HG02763 (cell line): ENCODE data around the gene NMRK1.
A peak's percentile ranks its signal among the peaks of the same experiment; 100 is the strongest.

Experiments
- ATAC-seq: cut with Tn5 transposase; IDR thresholded peaks from one replicate; pipeline ENCODE4 v1.9.1; 2021; ENCODE audit warnings: mild to moderate bottlenecking, moderate library complexity; ENCODE audit not compliant: unreplicated experiment

NMRK1 gene

GRCh38 chr9:75102177-75102790 lies 14.3 kb upstream of the NMRK1 start:
- ATAC-seq: no peak

- no peak for ATAC-seq
These were observed 13.1 kb upstream of the NMRK1 start for GRCh38 chr9:75101004-75101588.

GRCh38 chr9:75096796-75097195 lies 8.8 kb upstream of the NMRK1 start:
- ATAC-seq: no peak

- ATAC-seq: no peak
These were observed 4.8 kb upstream of the NMRK1 start for GRCh38 chr9:75092766-75093165.

- no peak for ATAC-seq
These were observed 2.6 kb upstream of the NMRK1 start for GRCh38 chr9:75090579-75090978.

- no peak for ATAC-seq
These were observed 1.4 kb upstream of the NMRK1 start for GRCh38 chr9:75089373-75089766.

- peak; percentile 30 for ATAC-seq
These were observed 854 bp upstream of the NMRK1 start for GRCh38 chr9:75088646-75089372.

GRCh38 chr9:75087289-75087823 lies 599 bp downstream of the NMRK1 start:
- ATAC-seq: peak; percentile 31

GRCh38 chr9:75086541-75087288 lies 1.2 kb downstream of the NMRK1 start:
- ATAC-seq: no peak

GRCh38 chr9:75085640-75086039 lies 2.3 kb downstream of the NMRK1 start:
- no peak for ATAC-seq

- no peak for ATAC-seq
These were observed 3.8 kb downstream of the NMRK1 start for GRCh38 chr9:75084081-75084672.

- ATAC-seq: no peak
These were observed 4.6 kb downstream of the NMRK1 start for GRCh38 chr9:75083188-75083970.

GRCh38 chr9:75081632-75082031 lies 6.3 kb downstream of the NMRK1 start:
- ATAC-seq: no peak

- ATAC-seq: no peak
These were observed 15.1 kb downstream of the NMRK1 start for GRCh38 chr9:75072895-75073294.

- ATAC-seq: no peak
These were observed 16.3 kb downstream of the NMRK1 start for GRCh38 chr9:75071530-75072122.

GRCh38 chr9:75069171-75069570 lies 18.8 kb downstream of the NMRK1 start:
- ATAC-seq: no peak

GRCh38 chr9:75067894-75068293 lies 20.1 kb downstream of the NMRK1 start:
- ATAC-seq: no peak

- ATAC-seq: no peak
These were observed 22.4 kb downstream of the NMRK1 start for GRCh38 chr9:75065510-75065909.

GRCh38 chr9:75064307-75065025 lies 23.5 kb downstream of the NMRK1 start:
- no peak for ATAC-seq
